ENCODE data around the gene TNFAIP3. TPM values are rescaled to one million over a fixed set of nuclear protein-coding genes. Genes with fewer than 3 reads are reported as not detected.
"Not testable (repeated sequence)": the region's sequence is repeated elsewhere in the genome, so short reads cannot be mapped to it uniquely, and the experiment has no call there.

Gene TNFAIP3
- total RNA-seq, 1 donor from 2014 or later = 37.5 TPM

DNA sequence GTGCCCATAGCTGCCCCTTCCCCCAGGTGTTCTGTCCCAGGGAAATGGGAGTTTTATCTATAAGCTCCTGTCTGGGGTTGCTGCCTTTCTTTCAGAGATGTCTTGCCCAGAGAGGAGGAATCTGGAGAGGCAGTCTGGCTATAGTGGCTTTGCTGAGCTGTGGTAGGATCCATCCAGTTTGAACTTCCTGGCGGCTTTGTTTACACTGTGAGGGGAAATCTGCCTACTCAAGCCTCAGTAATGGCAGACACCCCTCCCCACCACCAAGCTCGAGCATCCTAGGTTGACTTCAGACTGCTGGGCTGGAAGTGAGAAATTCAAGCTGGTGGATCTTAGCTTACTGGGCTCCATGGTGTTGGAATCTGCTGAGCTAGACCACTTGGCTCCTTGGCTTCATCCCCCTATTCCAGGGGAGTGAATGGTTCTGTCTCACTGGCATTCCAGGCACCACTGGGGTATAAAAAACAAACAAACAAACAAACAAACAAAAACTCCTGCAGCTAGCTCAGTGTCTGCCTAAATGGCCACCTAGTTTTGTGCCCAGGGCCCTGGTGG lies 24.0 kb downstream of the TNFAIP3 start:
- ATAC-seq = no peak
- intact Hi-C loops (cut with DNase I) = loop anchor here (10.0 kb wide), 1 partner anchor 1024 kb away; no protein-coding TSS in a partner anchor

DNA sequence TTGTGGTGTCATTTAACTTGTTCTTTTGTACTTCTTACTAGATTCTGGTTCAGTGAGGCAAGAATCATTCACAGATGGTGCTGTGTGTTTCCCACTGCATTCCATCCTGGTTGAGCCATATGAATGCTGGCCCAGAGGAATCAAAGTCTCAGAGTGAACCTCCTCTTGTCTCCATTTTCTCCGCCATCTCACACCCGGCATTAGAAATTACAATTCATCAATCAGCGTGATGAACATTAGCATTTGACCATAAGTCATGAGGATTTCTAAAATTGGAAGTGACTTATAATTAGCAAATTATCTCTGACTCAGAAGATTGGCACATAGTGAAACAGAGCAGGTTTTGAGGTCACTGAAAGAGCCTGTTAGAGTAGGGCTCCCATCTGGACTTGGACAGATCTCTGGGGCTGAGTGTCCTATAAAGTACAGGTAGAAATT lies 25.2 kb downstream of the TNFAIP3 start:
- intact Hi-C loops (cut with DNase I) = loop anchor here (10.0 kb wide), 1 partner anchor 1023 kb away; no protein-coding TSS in a partner anchor
- no peak for ATAC-seq
- DNase-seq (ENCODE audit: low spot score) = no peak

More for the DNA sequence above, 24.0 kb downstream of the TNFAIP3 start:
- DNase-seq (ENCODE audit: low spot score) = no peak

DNA sequence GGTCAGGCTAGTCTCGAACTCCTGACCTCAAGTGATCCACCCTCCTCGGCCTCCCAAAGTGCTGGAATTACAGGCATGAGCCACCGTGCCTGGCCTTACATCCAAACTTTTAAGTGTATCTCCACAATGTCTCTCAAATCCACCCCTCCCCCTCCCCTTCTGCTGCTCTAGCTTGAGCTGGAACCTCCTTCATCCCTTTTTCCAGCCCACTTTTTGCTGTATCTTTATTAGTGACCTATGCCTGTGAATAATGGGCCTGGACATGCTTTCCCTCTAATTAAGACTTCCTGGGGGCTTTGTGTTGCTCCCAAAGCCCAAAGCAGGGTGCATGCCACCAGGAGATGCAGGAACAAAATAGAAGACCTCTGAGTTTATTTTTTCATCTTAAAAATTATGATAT lies 26.1 kb downstream of the TNFAIP3 start:
- intact Hi-C loops (cut with DNase I) = loop anchor here (10.0 kb wide), 1 partner anchor 1022 kb away; no protein-coding TSS in a partner anchor
- DNase-seq (ENCODE audit: low spot score) = no peak
- no peak for ATAC-seq

DNA sequence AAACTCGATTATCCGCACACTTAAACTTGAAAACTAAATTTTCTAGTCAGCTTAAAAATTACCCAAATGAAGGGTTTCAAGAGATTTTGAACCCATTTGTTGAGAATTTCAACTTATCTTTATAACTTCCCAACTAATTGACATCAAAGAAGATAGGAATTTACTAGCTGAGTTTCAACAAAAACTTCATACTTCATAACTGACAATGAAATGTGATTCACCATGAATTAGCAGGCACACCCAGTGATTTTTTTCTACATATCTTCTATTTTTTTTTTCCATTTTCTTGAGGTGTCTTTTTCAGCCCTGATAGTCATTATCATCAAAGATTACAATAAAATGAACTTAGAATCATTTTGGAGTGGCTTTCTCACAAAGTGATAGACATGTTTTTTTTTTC lies 26.7 kb downstream of the TNFAIP3 start:
- DNase-seq (ENCODE audit: low spot score) = no peak
- intact Hi-C loops (cut with DNase I) = loop anchor here (10.0 kb wide), 1 partner anchor 1021 kb away; no protein-coding TSS in a partner anchor
- ATAC-seq = no peak

DNA sequence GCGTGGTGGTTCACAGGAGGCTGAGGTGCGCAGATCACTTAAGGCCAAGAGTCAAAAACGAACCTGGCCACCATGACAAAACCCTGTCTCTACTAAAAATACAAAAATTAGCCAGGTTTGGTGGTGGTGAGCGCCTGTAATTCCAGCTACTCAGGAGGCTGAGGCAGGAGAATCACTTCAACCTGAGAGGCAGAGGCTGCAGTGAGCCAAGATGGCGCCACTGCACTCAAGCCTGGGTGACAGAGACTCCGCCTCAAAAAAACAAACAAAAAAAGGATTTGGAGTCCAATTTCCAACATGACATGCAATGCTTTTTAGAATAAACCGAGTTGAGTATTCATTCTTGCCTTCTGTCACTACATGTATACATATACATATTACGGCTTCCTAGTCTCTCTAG lies 27.3 kb downstream of the TNFAIP3 start:
- DNase-seq (ENCODE audit: low spot score); ATAC-seq: not testable (repeated sequence)
- intact Hi-C loops (cut with DNase I) = loop anchor here (10.0 kb wide), 1 partner anchor 1020 kb away; no protein-coding TSS in a partner anchor

DNA sequence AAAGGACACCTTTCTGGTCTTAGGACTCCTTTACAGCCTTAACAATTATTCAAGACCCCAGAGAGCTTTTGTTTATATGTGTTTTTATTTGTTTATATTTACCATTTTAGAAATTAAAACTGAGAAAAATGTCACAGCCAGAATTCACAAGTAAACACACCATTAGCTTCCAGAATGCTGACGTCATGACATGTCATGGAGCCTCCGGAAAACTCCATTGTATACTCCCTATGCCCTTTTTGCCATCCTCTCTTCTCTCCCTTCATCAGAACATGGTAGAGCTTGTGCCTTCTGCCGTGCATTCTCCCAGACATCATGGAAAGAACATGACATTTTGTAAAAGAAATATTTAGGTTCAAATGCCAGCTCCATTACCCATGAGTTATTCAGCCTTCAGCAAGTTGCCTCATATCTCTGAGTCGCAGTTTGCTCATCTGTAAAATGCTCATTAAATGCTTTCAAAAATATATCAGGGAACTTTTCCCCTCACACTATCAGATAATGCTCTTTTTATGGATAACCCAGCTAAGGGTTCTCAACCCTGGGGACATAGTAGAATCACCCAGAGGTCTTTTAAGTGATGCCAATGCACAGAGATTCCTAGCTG lies 27.8 kb downstream of the TNFAIP3 start:
- ATAC-seq = no peak
- no peak for DNase-seq (ENCODE audit: low spot score)
- intact Hi-C loops (cut with DNase I) = loop anchor here (10.0 kb wide), 1 partner anchor 1020 kb away; no protein-coding TSS in a partner anchor

DNA sequence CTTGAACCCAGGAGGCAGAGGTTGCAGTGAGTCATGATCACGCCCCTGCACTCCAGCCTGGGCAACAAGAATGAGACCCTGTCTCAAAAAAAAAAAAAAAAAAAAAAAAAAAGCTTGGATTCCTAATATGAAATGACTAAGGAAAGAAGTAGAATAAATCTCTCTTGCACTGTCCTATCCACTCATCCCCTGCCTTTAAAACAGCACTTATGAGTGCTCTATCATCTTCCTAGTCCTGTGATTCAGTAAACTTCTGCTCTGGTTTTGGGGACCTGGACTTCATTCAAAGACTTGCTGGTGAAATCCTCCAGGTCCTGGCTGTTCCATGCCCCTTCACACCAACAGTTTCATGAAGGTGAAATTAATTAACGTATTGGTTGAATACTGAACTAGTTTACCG lies 29.6 kb downstream of the TNFAIP3 start:
- no peak for ATAC-seq
- intact Hi-C loops (cut with DNase I) = loop anchor here (10.0 kb wide), 1 partner anchor 1018 kb away; no protein-coding TSS in a partner anchor
- no peak for DNase-seq (ENCODE audit: low spot score)

DNA sequence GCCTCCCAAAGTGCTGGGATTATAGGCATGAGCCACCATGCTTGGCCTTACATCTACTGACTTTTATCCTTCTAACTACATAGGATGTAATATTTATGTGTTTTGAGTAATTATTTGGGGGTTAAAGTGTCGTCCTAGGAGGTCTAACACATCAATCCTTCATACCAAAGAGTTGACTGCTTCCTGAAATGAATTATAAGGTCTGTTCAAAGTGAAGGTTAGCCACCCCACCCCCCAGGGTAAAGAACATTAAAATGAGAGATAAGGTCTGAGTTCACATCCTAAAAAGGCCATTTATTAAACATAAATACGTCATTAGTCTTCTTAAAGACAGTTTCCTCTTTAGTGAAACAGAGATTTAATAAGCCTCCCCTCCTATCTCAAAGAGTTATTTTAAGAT lies 33.8 kb downstream of the TNFAIP3 start:
- ATAC-seq (no peak), DNase-seq (ENCODE audit: low spot score) (no peak)
- intact Hi-C loops (cut with DNase I) = no loop called here

DNA sequence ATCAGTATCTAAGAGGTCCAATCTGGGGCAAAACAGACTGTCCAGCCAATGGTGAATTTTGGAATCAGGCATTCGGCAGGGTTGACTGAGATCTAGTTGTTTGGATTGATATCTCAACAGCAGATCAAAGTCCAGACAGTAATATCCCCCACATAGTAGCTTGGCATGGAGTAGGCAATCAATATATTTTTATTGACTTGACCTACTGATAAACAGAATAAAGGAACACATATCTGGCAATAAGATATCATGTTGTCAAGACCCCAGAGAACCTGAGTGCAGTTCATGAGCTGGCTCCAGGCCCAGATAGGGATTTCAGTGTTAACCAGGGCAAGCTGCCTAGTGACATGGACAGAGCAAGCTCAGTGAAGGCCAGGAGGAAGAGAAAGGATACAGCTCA lies 34.4 kb downstream of the TNFAIP3 start:
- DNase-seq (ENCODE audit: low spot score) = no peak
- ATAC-seq = no peak
- intact Hi-C loops (cut with DNase I) = no loop called here

DNA sequence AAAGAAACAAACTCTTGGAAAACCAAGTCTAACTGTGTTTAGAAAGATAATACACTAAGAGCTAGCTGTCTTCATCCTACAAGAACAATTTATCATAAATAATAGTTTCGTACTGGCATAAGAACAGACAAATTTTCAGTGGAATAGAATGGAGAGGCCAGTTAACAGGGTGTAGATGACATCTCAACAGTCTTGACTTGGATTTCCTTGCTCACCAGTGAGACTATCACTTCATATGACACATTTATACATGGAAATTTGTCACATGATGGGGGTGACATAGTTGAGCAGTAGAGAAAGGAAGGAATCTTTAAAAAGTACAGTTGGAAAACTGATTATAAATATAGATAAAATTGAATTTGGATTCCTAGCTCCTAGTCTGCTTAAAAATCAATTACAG lies 35.6 kb downstream of the TNFAIP3 start:
- intact Hi-C loops (cut with DNase I) = no loop called here
- DNase-seq (ENCODE audit: low spot score) (no peak), ATAC-seq (no peak)

DNA sequence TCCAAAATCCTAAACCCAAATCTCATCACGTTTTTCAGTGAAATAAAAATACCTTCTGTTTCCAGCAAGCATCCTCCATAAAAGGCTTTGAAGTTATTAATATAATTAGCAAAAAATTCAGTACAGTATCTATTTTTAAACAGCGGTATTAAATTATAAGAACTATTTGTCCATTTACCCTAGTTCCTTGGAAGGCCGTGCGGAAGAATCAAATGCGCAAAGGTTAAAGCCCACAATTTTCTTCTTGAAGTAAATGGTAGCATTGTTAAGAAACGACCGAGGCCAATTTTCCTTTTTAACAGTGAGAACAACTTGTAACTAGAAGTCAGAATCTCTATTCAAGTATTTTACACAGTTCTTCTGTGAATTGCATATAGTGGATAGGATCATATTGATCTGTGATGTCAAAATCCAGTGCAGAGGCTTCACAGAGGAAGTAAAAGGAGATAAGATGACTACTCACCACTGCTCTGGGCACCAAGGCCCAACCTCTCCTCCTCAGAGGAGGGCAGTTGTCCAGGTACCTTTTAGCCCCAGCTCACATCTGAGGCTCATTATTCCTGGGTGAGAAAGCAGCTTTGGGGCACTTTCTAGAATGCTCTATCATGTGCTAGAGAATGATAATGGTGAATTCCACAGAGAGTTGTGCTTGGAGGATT lies 36.3 kb downstream of the TNFAIP3 start:
- DNase-seq (ENCODE audit: low spot score) (no peak), ATAC-seq (no peak)
- intact Hi-C loops (cut with DNase I) = no loop called here

DNA sequence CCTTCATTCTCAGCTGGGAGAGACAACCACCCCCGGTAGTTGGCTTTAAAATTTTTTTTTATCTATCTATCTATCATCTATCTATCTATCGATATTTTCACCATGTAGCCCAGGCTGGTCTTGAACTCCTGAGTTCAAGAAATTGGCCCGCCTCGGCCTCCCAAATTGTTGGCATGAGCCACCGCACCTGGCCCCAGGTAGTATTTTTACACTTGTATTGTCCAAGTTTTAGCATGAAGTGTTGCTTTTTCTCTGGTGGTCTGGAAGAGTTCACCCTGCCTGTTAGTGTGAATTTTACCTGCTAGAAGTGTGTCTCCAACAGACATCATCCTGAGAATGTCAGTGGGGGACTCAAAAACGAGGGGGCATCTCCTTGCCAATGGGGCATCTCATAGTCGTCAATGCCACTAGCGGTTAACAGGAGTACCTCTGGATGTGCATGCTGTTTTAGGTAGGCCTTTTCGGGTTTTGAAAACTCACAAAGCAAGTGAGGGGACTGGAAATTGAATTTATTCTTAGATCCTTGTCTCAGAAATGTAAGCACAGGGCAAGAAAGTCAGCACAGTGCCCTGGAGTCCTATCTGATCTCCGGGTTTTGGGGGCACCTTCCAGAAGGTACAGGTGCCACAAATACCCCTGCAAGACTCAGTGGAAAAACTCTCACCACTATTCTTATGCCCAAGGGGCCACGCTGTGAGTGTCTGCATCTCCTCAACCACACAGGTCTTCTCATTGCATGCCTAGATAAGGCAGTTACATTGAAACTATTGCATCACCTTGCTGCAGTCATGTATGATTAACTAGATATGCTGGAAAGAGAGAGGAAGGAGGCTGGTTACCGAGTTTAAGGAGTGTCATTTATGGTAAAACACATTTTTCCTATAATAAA lies 37.1 kb downstream of the TNFAIP3 start:
- DNase-seq (ENCODE audit: low spot score) (no peak), ATAC-seq (peak; percentile 38)
- intact Hi-C loops (cut with DNase I) = no loop called here

DNA sequence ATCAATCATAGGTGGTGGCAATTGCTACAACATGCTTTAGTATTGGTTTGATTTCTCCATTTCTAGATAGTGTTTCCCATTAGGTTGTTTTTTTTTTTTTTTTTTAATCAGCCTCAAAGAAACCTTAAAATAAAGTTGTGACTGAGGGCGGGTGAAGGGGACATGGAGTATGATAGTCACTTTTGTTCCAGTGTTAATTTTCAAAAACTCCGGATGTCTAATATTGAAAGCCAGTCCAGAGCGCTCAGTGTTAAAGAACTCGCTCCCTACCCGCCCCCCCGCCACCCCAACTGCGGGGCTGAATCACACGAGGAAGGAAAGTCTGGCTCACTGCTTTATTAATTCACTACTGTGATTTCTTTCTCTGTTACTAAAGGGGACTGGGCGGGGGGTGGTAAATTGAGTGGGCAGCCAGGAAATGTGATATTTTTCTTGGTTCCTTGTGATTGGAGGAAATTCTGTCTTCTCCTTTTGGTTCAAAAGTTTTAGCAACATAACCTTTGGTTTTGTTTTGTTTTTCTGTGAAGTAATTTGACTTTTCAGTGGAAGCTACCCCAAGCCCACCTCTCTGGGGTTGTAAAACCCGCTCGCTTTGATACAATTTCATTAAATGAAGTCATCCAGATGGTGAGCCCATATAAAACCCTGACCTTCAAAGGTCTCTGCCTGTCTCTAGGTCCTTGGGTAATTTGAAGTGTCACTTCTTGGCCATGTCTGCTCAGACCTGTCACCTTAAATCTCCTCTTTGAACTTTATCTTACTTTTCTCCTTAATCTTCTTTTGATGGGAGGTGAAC lies 38.0 kb downstream of the TNFAIP3 start:
- DNase-seq (ENCODE audit: low spot score) (no peak), ATAC-seq (peak; percentile 53)
- intact Hi-C loops (cut with DNase I) = no loop called here

DNA sequence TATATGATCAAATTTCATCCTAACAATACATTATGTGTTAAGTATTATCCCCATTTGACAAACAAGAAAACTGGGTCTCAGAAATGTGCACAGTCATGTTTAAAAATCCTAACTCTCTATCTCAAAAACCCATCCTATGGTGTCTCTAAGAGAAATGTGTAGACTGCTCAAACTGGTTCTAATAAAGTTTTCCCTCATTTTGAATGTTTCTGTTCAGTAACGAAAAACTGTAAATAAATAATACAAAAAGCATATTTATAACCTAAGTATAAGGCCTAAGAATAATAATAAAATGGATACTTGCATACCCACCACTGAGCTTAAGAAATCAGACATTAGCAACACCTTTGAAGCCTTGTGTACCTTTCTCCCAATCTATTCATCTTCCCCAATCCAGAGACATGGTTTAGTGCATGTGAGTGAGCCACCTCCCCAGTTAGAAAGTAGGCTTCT lies 39.0 kb downstream of the TNFAIP3 start:
- intact Hi-C loops (cut with DNase I) = loop anchor here (1.0 kb wide), 1 partner anchor 25 kb away; no protein-coding TSS in a partner anchor
- ATAC-seq (no peak), DNase-seq (ENCODE audit: low spot score) (no peak)

DNA sequence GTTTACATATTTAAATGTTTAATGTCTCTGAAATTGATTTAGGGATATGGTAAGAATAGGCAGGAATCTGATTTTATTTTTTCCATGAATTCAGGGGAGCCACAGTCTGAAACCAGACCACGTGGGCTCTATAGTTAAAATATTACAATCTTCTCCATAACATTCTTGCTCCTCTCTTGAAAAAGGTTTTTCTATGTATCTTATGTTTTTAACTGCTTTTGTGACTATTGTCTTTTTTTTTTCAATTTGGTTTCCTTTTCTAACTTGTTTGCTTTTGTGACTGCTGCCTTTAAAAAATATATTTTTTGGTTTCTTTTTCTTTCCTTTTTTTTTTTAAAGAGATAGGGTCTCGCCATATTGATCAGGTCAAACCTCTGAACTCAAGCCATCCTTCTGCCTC lies 40.1 kb downstream of the TNFAIP3 start:
- DNase-seq (ENCODE audit: low spot score) = no peak
- intact Hi-C loops (cut with DNase I) = no loop called here
- ATAC-seq = no peak

DNA sequence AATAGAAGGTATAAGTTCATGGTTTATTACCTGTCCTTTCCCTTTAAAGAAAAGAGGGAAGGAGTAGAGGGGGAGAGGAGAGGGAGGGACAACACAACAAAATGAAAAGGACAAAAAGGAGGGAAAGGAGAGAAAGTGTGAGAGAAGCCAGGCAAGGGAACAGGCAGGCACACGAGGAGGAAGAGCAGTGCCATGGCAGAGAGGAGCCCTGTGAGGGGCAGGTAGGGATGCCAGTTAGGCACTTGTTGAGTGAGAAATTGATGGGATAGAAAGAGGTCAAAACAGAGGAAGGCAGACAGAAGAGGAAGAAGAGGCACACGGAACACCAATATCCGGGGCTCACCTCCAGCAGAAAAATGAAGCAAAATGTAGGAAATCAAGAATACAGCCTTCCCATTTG lies 42.5 kb downstream of the TNFAIP3 start:
- intact Hi-C loops (cut with DNase I) = no loop called here
- no peak for DNase-seq (ENCODE audit: low spot score)
- ATAC-seq = no peak

DNA sequence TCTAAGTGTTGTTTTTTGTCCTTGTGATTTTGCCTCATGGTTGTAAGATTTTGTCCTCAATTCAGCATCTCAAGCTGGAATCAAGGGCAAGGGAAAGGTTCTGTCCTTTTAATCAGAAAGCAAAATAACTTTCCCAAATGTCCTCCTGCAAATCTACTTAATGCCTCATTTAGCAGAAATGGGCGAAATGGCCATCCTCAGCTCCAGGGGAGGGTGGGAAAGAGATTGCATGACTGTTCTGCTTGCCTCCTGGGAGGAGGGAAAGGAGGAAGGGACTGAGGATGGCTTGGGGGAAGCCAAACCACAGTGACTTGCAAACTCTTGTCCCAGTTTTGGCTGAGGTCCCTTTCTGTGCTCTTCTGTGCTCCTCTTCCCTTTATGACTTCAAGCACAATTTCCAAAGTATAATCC lies 43.4 kb downstream of the TNFAIP3 start:
- no peak for DNase-seq (ENCODE audit: low spot score)
- intact Hi-C loops (cut with DNase I) = no loop called here
- peak; percentile 75 for ATAC-seq

DNA sequence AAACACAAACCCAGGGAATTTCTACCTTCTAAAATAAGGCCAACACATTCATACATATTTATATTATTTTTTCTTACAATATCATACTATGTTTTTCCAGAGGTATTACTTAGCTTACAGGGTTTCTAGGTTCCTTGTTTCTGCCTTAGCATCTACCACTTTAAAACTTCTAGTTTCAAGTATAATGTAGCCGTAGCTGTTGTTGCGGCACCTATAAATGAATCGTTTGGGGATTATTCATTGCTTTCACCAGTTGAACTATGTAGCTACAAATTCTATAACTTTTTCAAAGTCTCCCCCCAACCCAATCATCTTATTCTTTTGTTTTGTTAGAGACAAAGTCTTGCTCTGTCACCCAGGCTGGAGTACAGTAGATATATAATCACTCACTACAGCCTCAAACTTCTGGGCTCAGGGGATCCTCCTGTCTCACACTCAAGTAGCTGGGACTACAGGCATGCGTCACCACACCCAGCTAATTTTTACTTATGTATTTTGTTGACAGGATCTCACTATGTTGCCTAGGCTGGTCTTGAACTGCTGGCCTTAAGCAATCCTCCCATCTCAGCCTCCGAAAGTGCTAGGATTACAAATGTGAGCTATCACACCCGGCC lies 43.9 kb downstream of the TNFAIP3 start:
- ATAC-seq = no peak
- DNase-seq (ENCODE audit: low spot score) = no peak
- intact Hi-C loops (cut with DNase I) = no loop called here
